HG03521 (cell line): Measurements from ENCODE around the gene LTB.
"Not testable (repeated sequence)": the region's sequence is repeated elsewhere in the genome, so short reads cannot be mapped to it uniquely, and the experiment has no call there.

Experiments
- ATAC-seq: cut with Tn5 transposase; IDR thresholded peaks from one replicate; pipeline ENCODE4 v1.9.1; 2021; ENCODE audit warnings: mild to moderate bottlenecking, moderate library complexity; ENCODE audit not compliant: unreplicated experiment

Gene LTB

DNA sequence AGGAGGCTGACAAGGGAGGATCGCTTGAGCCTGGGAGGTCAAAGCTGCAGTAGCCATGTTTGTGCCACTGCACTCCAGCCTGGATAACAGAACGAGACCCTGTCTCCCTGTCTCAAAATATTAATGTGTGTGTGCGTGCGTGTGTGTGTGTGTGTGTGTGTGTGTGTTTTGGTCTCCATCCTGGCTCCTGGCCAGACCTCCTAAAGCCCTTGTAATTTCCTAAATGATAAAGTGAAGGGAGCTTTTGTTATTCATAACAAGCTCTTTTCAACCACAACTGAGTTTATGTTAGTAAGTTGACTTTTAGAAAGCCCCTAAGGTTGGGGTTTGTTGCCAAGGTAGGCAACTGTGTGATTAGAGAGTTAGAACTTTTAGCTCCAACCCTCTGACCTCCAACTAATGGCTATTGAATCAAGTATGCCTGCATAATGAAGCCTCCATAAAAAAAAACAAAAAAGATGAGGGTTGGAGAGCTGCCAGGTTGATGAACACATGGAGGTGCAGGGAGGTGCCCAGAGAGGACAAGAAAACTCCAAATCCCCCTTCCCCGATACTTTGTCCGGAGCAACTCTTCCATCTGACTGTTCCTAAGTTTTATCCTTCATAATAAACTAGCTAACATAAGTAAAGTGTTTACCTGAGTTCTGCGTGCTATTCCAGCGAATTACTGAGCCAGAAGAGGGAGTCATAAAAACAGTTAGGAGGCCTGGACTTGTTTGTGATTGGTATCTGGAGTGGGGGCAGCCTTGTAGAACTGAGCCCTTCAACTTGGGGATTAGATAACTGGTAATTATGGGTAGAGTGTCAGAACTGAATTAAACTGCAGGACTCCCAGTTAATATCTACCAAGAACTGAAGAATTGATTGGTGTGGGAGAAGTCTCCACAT is 27.5 kb upstream of the LTB start:
- ATAC-seq: no peak

DNA sequence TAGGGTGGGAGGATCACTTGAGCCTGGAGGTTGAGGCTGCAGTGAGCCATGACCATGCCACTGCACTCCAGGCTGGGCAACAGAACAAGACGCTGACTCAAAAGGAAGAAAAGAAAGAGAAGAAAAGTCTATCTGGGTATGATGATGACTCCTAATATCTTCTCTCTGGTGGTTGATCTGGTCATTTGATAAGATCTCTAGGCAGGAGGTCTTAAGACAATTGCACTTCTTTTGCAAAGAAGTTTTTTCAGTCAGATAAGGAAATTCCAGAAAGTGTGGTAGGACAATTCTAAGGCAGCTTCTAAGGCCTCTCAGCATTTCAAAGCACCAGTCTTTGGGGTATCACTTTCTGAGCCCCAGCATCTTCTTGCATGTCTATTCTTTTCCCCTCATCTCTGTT is 25.1 kb upstream of the LTB start:
- no peak for ATAC-seq

DNA sequence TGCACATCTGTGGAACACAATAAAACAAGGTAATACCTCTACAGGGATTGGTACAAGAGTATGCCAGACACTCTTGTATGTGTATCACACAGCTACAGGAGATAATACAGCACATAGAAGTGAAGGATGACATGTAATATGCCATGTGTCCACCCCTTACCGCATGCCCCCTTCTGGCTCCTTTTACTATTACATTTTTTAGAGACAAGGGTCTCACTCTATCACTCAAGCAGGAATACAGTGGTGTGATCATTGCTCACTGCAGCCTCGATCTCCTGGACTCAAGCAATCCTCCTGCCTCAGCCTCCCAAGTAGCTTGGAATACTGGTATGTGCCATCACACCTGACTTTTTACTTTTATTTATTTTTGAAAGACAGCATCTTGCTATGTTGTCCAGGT is 14.8 kb upstream of the LTB start:
- no peak for ATAC-seq

DNA sequence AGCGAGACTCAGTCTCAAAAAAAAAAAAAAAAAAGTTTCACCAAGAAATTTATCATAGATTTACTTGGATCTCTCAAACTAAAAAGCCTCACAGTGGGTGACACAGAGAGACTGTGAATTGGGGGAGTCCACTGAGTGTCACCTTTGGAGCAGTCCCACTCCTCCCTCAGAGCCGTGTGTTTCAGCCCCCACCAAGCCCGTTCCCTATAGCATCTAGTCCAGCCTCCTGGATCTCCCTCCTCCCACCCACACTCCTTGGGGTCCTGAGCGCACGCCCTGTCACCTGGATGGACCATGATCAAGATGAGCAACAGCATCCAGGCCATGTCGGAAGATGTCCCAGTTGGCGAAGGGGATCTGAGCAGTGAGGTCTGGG is 10.2 kb upstream of the LTB start:
- no peak for ATAC-seq

DNA sequence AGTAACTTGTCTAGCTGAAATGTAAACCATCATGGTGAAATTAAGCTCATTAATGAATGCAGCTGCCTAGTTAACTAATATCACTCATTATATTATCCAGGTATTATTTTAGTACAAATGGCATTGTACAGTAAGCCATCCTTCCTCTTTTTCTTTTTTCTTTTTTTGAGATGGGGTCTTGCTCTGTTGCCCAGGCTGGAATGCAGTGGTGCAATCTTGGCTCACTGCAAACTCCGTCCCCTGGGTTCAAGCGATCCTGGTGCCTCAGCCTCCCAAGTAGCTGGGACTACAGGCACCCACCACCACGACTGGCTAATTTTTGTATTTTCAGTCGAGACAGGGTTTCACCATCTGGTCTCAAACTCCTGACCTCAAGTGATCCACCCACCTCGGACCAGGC is 8.5 kb upstream of the LTB start:
- not testable (repeated sequence) for ATAC-seq

DNA sequence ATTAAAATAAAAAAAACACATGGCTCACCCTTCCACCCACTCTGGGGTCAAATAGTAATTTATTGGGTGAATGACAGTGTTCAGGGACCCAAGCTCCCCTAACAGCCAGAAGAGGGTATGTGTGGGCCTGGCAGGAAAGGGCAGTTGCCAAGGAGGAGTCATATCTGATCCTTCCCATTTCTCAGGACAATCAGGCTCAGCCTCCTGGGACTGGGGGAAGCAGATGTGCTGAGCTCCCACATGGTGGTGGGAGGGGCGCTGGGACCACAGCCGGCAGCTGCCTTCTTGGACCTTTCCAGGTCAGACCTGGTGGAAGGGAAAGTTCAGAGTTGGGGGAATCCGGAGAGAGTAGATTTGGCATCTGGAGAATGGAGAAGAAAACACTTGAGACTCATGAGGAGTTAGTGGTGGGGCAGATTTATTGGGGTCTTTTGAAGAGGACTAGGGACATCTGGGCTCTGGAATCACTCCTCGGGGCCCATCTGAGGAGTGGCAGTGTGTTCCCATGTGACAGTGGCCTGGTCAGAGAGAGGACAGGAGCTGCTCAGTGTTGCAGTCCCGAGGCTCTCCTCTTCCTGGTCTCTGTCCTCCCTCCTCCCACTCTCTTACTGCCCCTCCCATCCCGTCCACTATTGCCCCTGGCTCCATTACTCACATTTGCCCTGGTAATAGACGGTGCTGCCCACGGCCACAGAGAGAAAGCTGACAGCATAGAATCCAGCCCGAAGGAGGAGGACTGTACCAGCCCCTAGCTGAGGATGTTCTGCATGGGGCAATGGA is 6.8 kb upstream of the LTB start:
- ATAC-seq: no peak

DNA sequence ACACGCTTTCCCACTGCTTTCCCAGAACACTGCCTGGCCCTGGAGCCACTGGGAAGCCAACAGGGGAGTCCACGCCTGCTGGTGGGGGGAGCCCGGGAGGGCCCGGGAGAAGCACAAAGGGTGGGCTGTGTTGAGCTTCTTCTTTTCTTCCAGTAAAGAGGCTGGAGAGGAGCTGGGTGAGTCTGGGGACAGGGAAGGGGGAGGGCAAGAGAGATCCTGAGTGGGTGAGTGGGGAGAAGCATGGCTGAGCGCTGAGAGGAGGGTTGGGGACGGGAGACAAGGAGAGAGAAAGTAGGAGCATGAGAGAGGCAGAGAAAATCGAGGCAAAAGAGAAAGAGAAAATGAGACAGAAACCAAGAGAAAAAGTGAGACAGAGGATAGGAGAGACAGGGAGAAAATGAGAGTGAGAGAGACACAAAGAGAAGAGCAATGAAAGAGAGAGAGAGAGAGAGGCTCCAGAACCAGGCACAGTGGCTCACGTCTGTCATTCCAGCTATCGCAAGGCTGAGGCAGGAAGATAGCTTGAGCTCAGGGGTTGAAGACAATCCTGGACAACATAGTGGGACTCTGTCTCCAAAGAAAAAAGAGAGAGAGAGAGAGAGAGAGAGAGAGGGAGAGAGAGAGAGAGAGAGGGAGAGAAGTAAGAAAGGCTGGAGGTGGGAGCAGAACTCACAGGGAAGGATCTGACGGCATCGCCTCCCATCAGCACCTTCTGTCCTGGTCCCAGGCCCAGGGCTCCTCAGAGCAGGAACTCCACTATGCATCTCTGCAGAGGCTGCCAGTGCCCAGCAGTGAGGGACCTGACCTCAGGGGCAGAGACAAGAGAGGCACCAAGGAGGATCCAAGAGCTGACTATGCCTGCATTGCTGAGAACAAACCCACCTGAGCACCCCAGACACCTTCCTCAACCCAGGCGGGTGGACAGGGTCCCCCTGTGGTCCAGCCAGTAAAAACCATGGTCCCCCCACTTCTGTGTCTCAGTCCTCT is 5.9 kb upstream of the LTB start:
- no peak for ATAC-seq

DNA sequence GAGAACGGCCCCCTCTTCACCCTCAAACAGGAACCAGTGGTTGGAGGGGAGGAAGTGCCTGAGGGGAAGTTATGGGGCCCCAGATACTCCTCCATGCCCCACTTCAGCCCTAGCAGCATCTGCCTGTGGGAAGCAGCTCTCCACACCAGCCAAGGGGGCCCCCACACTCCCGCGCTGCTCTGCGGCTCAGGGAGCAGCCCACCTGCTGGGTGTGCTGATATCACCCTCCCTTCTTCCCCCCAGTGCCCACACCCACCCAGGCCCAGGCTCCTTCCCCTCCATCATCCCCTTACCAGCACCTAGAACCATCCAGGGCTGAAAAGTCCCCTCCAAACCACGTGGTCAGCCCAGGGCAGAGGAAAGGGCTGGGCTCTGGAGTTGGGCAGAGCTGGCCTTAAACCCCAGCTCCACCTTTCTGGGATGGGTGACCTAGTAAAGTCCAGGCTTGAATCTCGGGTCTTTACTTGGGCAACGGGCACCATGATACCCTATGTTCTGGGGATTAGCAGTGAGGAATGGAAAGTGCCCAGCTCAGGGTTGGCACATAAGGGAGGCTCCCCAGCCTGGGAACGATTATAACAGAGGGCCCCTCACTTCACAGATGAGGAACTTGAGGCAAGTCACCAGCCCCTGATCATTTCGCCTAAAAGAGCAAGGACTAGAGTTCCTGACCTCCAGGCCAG is 4.5 kb upstream of the LTB start:
- ATAC-seq: no peak

DNA sequence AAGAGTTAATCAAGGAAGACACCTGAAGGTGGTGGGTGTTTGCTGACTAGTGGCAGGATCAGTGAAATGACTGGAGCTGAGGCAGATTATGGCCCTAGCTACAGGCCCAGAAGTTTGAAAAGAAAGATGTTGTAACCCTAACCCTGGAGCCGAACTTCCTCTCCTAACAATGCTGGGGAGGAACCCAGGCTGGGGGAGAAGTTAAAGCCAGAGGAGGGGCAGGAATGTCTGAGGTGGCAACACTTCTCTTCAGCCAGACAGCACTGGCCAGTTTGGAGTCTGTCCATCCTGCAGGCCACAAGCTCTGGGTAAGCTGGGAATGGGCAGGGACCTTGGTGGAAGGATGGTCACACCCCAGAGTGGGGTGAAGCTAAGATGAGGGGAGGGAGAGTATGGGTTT is 3.8 kb upstream of the LTB start, which contains the start of gene LST1:
TSS of gene LST1 (plus strand) at position 270 of the 400 bp plus-strand sequence. CDS start 1,023 bp downstream, outside the sequence.
- no peak for ATAC-seq

DNA sequence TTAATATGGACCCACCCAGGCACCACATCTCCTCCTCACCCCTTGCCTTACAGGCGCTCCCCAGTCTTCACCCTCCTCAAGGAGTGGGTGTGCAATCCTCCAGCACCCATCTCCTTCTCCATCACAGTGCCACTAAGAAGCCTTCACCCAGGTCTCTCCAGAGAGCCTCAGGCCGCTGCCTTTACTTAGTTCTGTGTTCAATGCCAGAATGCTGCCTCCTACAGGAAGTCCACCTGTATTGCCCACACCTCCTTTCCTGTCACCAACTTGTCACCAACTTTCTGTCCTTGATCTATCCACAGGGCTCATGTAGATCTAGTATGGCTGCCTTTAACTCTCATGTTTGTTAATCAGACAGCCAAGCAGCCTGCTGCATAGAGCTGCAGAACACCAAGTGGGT is 3.3 kb upstream of the LTB start:
- ATAC-seq: no peak

DNA sequence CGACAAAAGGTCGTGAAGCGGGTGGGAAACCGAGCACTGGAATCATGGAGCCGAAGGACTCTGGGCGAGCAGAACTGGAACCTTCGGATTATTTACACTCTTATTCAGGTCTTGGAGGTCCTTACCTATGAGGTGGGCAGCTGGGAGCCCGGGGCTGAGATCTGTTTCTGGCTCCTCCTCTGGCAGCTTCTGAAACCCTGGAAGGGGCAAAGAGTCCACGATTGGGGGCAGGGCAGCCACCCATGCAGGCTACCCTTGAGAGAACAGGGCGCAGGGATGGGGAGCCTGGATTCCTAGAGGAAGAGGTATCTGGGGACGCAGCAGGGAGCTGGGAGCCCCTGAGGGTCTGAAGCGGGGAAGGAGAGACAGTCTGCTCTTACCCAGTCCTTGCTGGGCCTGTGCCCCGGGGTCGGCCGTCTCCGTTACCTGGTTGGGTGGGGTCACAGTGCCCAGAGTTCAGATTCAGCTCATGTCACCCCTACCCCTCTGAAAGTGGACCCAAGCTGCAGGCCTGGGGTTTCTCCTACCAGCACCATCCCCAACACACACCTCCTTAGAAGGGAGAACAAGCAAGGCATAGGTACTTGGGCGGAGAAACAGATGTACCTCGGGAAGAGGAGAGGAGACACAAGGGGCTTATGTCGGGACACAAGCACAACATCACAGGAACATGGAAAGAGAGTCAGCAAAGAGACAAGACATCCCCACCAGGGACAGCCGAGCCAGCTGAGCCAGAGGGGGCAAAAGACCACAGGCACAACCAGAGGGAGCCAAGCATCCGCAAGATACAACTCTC is 592 bp downstream of the LTB start:
- ATAC-seq: no peak

DNA sequence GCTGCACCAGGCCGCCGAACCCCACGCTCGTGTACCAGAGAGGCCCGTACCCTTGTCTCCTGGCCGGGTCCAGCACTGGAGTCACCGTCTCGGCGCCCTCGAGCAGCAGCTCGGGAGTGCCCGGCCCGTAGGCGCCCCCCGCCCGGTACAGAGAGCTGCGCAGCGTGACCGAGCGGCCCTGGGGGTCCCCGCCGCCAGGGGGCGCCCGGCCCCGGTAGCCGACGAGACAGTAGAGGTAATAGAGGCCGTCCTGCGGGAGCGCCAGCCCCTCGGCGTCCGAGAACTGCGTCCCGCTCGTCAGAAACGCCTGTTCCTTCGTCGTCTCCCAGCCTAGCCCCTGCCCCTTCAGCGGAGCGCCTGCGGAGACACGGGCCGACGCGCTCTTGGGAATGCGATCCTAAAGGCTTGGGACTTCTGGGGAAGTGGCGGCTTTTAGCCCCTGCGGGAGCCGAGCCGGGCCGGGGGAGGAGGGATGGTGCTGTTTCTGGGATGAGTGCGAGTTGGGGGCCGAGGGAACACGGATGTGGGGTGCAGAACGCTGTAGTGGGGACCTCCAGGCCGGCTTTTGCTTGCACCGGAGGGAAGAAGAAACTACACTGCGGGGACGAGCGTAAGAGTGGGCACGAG is 1.3 kb downstream of the LTB start:
- ATAC-seq: peak; percentile 65

DNA sequence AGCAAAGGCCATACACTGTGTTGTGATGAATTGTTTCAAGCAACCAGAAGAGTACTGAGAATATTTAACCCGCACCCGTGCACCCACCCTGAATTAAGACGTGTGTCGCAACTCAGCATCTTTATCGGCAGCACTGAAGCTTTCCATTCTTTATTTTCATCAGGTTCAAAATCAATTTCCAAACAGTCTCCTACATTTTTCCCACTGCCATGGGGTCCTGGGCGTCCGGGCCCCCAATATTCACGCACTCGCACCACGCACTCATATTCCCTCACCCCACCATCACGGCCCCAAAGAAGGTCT is 1.8 kb downstream of the LTB start:
- no peak for ATAC-seq

DNA sequence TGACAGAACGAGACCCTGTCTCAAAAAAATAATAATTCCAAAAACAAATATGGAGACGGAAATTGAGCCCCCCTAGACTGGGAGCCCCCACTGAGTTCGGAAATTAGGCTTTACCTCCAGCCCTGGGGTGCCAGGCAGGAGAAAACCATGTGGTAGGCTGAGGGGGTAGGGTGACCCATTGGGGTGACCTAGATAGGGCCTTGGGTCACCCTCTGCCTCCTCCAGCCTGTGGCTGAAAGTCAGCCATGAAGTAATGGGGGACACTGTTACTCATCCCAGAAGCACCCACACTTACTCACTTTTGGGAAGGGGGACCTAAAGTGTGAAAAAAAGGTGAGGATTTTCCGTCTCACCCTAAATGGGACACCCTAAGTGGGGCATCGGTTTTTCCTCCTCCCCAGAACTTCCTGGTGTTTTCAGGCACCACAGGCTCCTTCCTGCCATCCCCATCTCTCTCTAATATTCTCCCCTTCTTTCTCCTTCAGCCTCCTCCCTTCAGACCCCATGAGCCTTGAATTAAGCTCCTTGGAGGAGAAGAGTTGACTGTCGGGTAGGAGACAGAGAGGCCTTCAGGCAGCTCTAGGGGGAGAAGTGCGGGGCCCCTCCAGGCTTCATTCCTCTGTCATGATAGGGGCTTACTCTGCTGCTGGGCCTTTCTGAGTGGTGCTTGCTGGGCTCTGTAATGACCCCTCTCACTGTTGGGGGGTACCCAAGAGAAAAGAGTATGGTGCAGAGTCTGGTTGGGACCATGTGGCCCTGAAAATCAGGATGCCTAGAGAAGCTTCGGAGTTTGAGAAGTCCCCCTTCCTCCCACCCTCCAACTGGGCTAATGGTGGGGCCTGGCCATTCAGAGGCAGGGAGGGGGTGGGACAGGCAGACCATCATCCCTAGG is 2.4 kb downstream of the LTB start:
- ATAC-seq: no peak

DNA sequence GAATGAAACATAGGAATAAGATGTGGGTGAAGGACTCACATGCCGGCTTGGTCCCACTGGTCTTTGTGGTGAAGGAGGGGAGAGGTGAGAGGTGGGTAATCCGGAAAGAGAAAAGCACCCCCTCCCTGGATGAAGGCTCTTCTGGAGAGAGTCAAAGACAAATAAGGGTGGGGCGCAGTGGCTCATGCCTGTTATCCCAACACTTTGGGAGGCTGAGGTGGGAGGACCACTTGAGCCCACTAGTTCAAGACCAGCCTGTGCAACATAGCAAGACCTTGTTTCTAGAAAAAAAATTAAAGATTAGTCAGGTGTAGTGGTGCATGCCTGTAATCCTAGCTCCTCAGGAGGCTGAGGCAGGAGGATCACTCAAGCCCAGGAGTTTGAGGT is 3.1 kb downstream of the LTB start:
- ATAC-seq: no peak

DNA sequence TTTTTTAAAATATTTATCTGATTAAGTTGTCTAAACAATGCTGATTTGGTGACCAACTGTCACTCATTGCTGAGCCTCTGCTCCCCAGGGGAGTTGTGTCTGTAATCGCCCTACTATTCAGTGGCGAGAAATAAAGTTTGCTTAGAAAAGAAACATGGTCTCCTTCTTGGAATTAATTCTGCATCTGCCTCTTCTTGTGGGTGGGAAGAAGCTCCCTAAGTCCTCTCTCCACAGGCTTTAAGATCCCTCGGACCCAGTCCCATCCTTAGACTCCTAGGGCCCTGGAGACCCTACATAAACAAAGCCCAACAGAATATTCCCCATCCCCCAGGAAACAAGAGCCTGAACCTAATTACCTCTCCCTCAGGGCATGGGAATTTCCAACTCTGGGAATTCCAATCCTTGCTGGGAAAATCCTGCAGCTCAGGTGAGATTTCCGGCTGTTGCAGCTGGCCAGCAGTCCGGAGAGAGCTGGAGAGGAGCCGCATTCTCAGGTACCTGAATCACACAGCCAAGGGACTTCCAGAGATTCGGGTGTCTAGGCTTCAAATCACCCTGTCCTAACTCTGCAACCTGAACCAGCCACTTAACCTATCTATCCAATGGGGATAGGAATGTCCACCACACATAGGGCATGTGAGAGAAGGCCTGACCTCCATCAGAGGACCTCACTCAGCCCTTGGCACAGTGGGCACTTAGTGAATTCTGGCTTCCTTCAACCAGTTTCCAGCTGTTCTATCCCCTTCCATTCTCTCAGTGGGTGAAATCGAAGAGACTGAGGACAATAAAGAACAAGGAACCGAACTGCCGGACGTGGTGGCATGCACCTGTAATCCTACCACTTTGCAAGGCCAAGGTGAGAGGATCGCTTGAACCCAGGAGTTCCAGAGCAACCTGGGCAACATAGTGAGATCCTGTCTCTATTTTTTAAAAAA is 3.8 kb downstream of the LTB start:
- no peak for ATAC-seq

DNA sequence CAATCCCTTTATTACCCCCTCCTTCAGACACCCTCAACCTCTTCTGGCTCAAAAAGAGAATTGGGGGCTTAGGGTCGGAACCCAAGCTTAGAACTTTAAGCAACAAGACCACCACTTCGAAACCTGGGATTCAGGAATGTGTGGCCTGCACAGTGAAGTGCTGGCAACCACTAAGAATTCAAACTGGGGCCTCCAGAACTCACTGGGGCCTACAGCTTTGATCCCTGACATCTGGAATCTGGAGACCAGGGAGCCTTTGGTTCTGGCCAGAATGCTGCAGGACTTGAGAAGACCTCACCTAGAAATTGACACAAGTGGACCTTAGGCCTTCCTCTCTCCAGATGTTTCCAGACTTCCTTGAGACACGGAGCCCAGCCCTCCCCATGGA is 4.7 kb downstream of the LTB start:
- no peak for ATAC-seq
